Measurements from ENCODE around the gene TOR3A.

DNA sequence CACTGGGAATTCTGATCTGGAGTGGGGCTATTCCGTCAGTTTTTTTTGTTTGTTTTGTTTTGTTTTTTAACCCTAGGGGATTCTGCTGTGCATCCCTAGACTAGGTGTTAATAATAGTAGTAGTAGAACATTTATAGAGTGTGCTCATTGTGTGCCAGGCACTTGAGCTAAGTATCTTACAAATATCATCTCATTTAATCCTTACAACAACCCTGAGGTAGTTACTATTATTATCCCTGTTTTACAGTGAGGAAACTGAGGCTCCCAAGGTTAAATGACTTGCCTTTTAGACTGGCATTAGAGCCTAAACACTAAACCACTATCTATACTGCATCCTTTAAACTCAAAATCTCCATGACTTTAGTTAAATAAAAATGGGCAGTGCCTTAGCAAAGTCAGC is 22.1 kb downstream of the TOR3A start:
- TF ChIP-seq POLR2A (IDR thresholded peaks at IDR 0.05; ENCODE audit: low read depth) (no peak), POLR2AphosphoS5 (IDR thresholded peaks at IDR 0.05) (no peak)
- TF ChIP-seq, protein P1, sequence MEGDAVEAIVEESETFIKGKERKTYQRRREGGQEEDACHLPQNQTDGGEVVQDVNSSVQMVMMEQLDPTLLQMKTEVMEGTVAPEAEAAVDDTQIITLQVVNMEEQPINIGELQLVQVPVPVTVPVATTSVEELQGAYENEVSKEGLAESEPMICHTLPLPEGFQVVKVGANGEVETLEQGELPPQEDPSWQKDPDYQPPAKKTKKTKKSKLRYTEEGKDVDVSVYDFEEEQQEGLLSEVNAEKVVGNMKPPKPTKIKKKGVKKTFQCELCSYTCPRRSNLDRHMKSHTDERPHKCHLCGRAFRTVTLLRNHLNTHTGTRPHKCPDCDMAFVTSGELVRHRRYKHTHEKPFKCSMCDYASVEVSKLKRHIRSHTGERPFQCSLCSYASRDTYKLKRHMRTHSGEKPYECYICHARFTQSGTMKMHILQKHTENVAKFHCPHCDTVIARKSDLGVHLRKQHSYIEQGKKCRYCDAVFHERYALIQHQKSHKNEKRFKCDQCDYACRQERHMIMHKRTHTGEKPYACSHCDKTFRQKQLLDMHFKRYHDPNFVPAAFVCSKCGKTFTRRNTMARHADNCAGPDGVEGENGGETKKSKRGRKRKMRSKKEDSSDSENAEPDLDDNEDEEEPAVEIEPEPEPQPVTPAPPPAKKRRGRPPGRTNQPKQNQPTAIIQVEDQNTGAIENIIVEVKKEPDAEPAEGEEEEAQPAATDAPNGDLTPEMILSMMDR (IDR thresholded peaks at IDR 0.05) = no peak

Data from esophagus muscularis mucosa (tissue), 3 donors.